ENCODE data around the gene NKX6-2. TPM values are rescaled to one million over a fixed set of nuclear protein-coding genes. Genes with fewer than 3 reads are reported as not detected.

NKX6-2 gene
- polyA plus RNA-seq, 1 donor (not counting 4 experiments of a cell fraction or from before 2014, with no cell fraction given) = not detected

- Histone ChIP-seq H4K20me1 (ENCODE audit: control insufficient read depth, extremely low read depth, insufficient read depth, low read length) (no peaks in the 10 kb centered on the region), H3K27ac (ENCODE audit: control insufficient read depth, insufficient read depth, low read length) (no peak overlapping the region), H3K9me1 (ENCODE audit: control insufficient read depth, extremely low read depth, insufficient read depth, low read length) (no peaks in the 10 kb centered on the region), H3K4me1 (ENCODE audit: control insufficient read depth, extremely low read depth, insufficient read depth, low read length) (no peaks in the 10 kb centered on the region), H3K4me2 (ENCODE audit: control insufficient read depth, extremely low read depth, insufficient read depth, low read depth, low read length) (no peak overlapping the region), H3K4me3 (ENCODE audit: control insufficient read depth in 2 of 3, extremely low read depth in 1 of 3, insufficient read depth in 2 of 3, low read depth in 1 of 3, low read length in 3 of 3) (no peak overlapping the region), H3K36me3 (ENCODE audit: control insufficient read depth in 2 of 2, extremely low read depth in 1 of 2, insufficient read depth in 2 of 2, low read length in 2 of 2) (no peaks in the 10 kb centered on the region), H3K27me3 (ENCODE audit: control insufficient read depth, extremely low read depth, insufficient read depth, low read length) (no peaks in the 10 kb centered on the region), H2AFZ (ENCODE audit: control insufficient read depth, low read length) (no peak overlapping the region), H3K79me2 (ENCODE audit: control insufficient read depth, insufficient read depth, low read length) (no peaks in the 10 kb centered on the region), H3K9ac (ENCODE audit: control insufficient read depth, extremely low read depth, insufficient read depth, low read length) (no peak overlapping the region), H3K9me3 (ENCODE audit: control insufficient read depth, low read depth, low read length) (no peaks in the 10 kb centered on the region)
- no peak for DNase-seq (ENCODE audit: low read depth, low spot score)
- dilution Hi-C loops (cut with MboI; ENCODE audit: extremely low pct_ligation_motif_present, low sequenced_read_pairs) = no loop called here
- no peak for TF ChIP-seq EZH2 (IDR thresholded peaks at IDR 0.05; ENCODE audit: low read length)
- TF ChIP-seq CTCF (optimal IDR thresholded peaks at IDR 0.05 in 1 of 3, IDR thresholded peaks at IDR 0.05 in 1 of 3, conservative IDR thresholded peaks at IDR 0.05 in 1 of 3; ENCODE audit: extremely low read depth in 1 of 3, insufficient read depth in 2 of 3, low read length in 3 of 3) = no peak
- FAIRE-seq = no peak
These were observed 8.5 kb downstream of the NKX6-2 start for GRCh38 chr10:132777441-132777840.

GRCh38 chr10:132776821-132777220 lies 9.1 kb downstream of the NKX6-2 start:
- Histone ChIP-seq H4K20me1 (ENCODE audit: control insufficient read depth, extremely low read depth, insufficient read depth, low read length) (no peaks in the 10 kb centered on the region), H3K9me3 (ENCODE audit: control insufficient read depth, low read depth, low read length) (no peaks in the 10 kb centered on the region), H3K4me2 (ENCODE audit: control insufficient read depth, extremely low read depth, insufficient read depth, low read depth, low read length) (no peak overlapping the region), H3K4me1 (ENCODE audit: control insufficient read depth, extremely low read depth, insufficient read depth, low read length) (no peaks in the 10 kb centered on the region), H3K36me3 (ENCODE audit: control insufficient read depth in 2 of 2, extremely low read depth in 1 of 2, insufficient read depth in 2 of 2, low read length in 2 of 2) (no peaks in the 10 kb centered on the region), H3K4me3 (ENCODE audit: control insufficient read depth in 2 of 3, extremely low read depth in 1 of 3, insufficient read depth in 2 of 3, low read depth in 1 of 3, low read length in 3 of 3) (no peak overlapping the region), H3K9me1 (ENCODE audit: control insufficient read depth, extremely low read depth, insufficient read depth, low read length) (no peaks in the 10 kb centered on the region), H3K79me2 (ENCODE audit: control insufficient read depth, insufficient read depth, low read length) (no peaks in the 10 kb centered on the region), H3K27ac (ENCODE audit: control insufficient read depth, insufficient read depth, low read length) (no peak overlapping the region), H3K9ac (ENCODE audit: control insufficient read depth, extremely low read depth, insufficient read depth, low read length) (no peak overlapping the region), H3K27me3 (ENCODE audit: control insufficient read depth, extremely low read depth, insufficient read depth, low read length) (no peaks in the 10 kb centered on the region), H2AFZ (ENCODE audit: control insufficient read depth, low read length) (no peak overlapping the region)
- no peak for TF ChIP-seq EZH2 (IDR thresholded peaks at IDR 0.05; ENCODE audit: low read length)
- TF ChIP-seq CTCF (optimal IDR thresholded peaks at IDR 0.05 in 1 of 3, IDR thresholded peaks at IDR 0.05 in 1 of 3, conservative IDR thresholded peaks at IDR 0.05 in 1 of 3; ENCODE audit: extremely low read depth in 1 of 3, insufficient read depth in 2 of 3, low read length in 3 of 3) = no peak
- FAIRE-seq (no peak), DNase-seq (ENCODE audit: low read depth, low spot score) (no peak)
- dilution Hi-C loops (cut with MboI; ENCODE audit: extremely low pct_ligation_motif_present, low sequenced_read_pairs) = no loop called here
